ENCODE results near the gene SIRT4. TPM values are rescaled to one million over a fixed set of nuclear protein-coding genes. Genes with fewer than 3 reads are reported as not detected.

The SIRT4 gene
- total and polyA plus RNA-seq, 2 of the 8 experiments (the other 6 are each of a cell fraction or from before 2014, with no cell fraction given): 3.8 to 4.1 TPM

DNA sequence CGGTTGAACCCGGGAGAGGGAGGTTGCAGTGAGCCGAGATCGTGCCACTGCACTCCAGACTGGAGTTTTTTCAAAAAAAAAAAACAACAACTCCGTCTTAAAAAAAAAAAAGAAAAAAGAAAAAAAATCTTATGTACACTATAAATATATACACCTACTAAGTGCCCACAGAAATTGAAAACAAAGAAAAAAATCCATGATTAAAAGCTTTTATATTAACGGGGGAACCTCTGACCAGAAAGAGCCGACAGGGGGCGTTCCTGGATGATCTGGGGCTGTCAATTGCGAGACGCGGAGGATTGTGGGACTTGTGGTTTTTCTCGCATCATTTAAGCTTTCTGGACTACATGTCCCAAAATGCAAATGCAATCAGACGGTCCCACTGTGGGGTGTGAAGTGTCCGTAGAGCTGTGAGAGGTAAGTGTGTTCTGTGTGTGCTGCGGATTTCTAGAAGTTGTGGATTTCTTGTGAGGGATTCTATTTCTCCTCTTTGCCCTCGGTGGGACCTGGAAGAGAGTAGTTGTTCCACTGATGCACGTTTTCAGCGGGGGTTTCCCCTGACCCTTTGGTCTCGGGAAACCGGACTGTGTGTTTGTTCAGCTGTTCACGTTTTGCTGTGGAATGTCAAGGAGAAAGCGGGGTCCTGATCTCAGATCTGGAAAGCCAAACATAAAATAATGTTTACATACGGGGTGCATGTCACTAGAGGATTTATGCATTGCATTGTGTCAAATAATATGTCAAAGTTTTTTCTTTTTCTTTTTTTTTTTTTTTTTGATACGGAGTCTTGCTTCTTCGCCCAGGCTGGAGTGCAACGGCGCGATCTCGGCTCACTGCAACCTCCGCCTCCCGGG, at the start of gene SIRT4 (continued):
- TF ChIP-seq RAD21 (IDR thresholded peaks at IDR 0.05 in 1 of 2, conservative IDR thresholded peaks at IDR 0.05 in 1 of 2; ENCODE audit: low read depth in 2 of 2, low read length in 2 of 2): peak in 1 of 2 experiments; percentile 26; a peak in 1 of 4 replicates
- TF ChIP-seq, protein P1, sequence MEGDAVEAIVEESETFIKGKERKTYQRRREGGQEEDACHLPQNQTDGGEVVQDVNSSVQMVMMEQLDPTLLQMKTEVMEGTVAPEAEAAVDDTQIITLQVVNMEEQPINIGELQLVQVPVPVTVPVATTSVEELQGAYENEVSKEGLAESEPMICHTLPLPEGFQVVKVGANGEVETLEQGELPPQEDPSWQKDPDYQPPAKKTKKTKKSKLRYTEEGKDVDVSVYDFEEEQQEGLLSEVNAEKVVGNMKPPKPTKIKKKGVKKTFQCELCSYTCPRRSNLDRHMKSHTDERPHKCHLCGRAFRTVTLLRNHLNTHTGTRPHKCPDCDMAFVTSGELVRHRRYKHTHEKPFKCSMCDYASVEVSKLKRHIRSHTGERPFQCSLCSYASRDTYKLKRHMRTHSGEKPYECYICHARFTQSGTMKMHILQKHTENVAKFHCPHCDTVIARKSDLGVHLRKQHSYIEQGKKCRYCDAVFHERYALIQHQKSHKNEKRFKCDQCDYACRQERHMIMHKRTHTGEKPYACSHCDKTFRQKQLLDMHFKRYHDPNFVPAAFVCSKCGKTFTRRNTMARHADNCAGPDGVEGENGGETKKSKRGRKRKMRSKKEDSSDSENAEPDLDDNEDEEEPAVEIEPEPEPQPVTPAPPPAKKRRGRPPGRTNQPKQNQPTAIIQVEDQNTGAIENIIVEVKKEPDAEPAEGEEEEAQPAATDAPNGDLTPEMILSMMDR (IDR thresholded peaks at IDR 0.05; ENCODE audit: control extremely low read depth in 1 of 3, insufficient read depth in 1 of 3, low read depth in 1 of 3, low read length in 3 of 3): peak; percentile 68 to 81 (median 69)
- TF ChIP-seq GTF2F1 (IDR thresholded peaks at IDR 0.05; ENCODE audit: borderline replicate concordance, low read depth, low read length): no peak
- TF ChIP-seq EZH2 (IDR thresholded peaks at IDR 0.05; ENCODE audit: low read depth, low read length, severe bottlenecking): no peak
- TF ChIP-seq JUN (IDR thresholded peaks at IDR 0.05; ENCODE audit: low read depth, low read length): no peak
- TF ChIP-seq SP2 (IDR thresholded peaks at IDR 0.05; ENCODE audit: low read length): no peak
- 0 out of 2 replicates have a peak, but pooled peaks have one; percentile 15 for TF ChIP-seq TCF12 (IDR thresholded peaks at IDR 0.05; ENCODE audit: low read depth, low read length)

Data from H1 (cell line).